ENCODE data around the gene KIAA1958.

- TF ChIP-seq CTCF (conservative IDR thresholded peaks at IDR 0.05): no peak
- no peak for TF ChIP-seq ZFX (IDR thresholded peaks at IDR 0.05)
Measured at GRCh38 chr9:112465352-112465751, 21.3 kb upstream of the KIAA1958 start.

All from C4-2B (cell line).